ENCODE results near the gene PODXL. TPM values are rescaled to one million over a fixed set of nuclear protein-coding genes. Genes with fewer than 3 reads are reported as not detected.

The PODXL gene
- total RNA-seq, 1 experiment from 2014 or later = 32.3 TPM

GRCh38 chr7:131530137-131530536 lies 26.3 kb downstream of the PODXL start:
- no peaks in the 10 kb centered on the region for H3K9me3 ChIP-seq (ENCODE audit: control insufficient read depth, insufficient read depth, low read depth, low read length)
- H3K27me3 ChIP-seq (ENCODE audit: control insufficient read depth, insufficient read depth, low read length) = no peaks in the 10 kb centered on the region
- CTCF ChIA-PET = no interaction called here
- no peaks in the 10 kb centered on the region for H3K36me3 ChIP-seq (ENCODE audit: control insufficient read depth, insufficient read depth, low read length)
- no peak for ATAC-seq
- no peak overlapping the region for H3K4me3 ChIP-seq (ENCODE audit: low read depth in 2 of 2, low read length in 2 of 2)
- intact Hi-C loops (cut with micrococcal nuclease; ENCODE audit: unreplicated experiment) (no loop called here), in situ Hi-C loops (cut with HindIII; ENCODE audit: low pct_unique_long_range_greater_than_20kb, low sequenced_read_pairs) (no loop called here)
- BruUV-seq (replicated peaks) = no TSS peak
- no peak for DNase-seq (ENCODE audit: low read depth, low spot score)
- TF ChIP-seq POLR2AphosphoS5 (IDR thresholded peaks at IDR 0.05; ENCODE audit: low read depth, low read length) = no peak
- no peak for TF ChIP-seq SIN3A (IDR thresholded peaks at IDR 0.05; ENCODE audit: borderline replicate concordance, insufficient read depth, low read depth, low read length)
- TF ChIP-seq TCF7L2 (IDR thresholded peaks at IDR 0.05; ENCODE audit: low read depth, low read length) = no peak
- TF ChIP-seq REST (IDR thresholded peaks at IDR 0.05; ENCODE audit: insufficient read depth in 1 of 2, low read depth in 2 of 2, low read length in 1 of 2) = no peak
- TF ChIP-seq, protein P1, sequence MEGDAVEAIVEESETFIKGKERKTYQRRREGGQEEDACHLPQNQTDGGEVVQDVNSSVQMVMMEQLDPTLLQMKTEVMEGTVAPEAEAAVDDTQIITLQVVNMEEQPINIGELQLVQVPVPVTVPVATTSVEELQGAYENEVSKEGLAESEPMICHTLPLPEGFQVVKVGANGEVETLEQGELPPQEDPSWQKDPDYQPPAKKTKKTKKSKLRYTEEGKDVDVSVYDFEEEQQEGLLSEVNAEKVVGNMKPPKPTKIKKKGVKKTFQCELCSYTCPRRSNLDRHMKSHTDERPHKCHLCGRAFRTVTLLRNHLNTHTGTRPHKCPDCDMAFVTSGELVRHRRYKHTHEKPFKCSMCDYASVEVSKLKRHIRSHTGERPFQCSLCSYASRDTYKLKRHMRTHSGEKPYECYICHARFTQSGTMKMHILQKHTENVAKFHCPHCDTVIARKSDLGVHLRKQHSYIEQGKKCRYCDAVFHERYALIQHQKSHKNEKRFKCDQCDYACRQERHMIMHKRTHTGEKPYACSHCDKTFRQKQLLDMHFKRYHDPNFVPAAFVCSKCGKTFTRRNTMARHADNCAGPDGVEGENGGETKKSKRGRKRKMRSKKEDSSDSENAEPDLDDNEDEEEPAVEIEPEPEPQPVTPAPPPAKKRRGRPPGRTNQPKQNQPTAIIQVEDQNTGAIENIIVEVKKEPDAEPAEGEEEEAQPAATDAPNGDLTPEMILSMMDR (IDR thresholded peaks at IDR 0.05) = no peak
- POLR2A ChIA-PET = no interaction called here
- no peak overlapping the region for H3K27ac ChIP-seq (ENCODE audit: low read length)
- peaks cover 4% of the 10 kb centered on the region; the same call in 1 of the 2 replicates for H3K4me1 ChIP-seq (ENCODE audit: control insufficient read depth, insufficient read depth, low read length)

DNA sequence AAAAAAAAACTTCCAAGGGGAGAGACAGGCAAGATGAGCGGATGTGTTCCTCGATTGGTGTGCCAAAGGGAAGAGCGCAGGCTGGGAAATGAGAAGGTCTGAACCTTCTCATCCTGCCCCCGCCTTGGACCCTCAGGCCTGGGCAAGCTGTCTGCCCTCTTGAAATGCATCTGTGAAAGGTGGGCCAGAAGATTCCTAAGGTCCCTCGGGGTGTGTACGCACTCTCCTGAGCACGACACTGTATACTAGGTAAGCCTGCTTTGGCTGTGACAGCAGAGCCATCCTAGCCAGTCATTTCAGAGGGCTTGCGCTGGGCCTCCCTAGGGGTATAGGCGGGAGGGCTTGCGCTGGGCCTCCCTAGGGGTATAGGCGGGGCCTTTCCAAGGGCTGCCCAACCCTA lies 26.8 kb downstream of the PODXL start:
- no TSS peak for BruUV-seq (replicated peaks)
- in situ Hi-C loops (cut with HindIII; ENCODE audit: low pct_unique_long_range_greater_than_20kb, low sequenced_read_pairs) = no loop called here
- Histone ChIP-seq H3K4me1 (ENCODE audit: control insufficient read depth, insufficient read depth, low read length) (peaks cover 4% of the 10 kb centered on the region; the same call in 1 of the 2 replicates), H3K27ac (ENCODE audit: low read length) (no peak overlapping the region), H3K9me3 (ENCODE audit: control insufficient read depth, insufficient read depth, low read depth, low read length) (no peaks in the 10 kb centered on the region), H3K36me3 (ENCODE audit: control insufficient read depth, insufficient read depth, low read length) (no peaks in the 10 kb centered on the region), H3K27me3 (ENCODE audit: control insufficient read depth, insufficient read depth, low read length) (no peaks in the 10 kb centered on the region), H3K4me3 (ENCODE audit: low read depth in 2 of 2, low read length in 2 of 2) (no peak overlapping the region)
- TF ChIP-seq SIN3A (IDR thresholded peaks at IDR 0.05; ENCODE audit: borderline replicate concordance, insufficient read depth, low read depth, low read length) (no peak), TCF7L2 (IDR thresholded peaks at IDR 0.05; ENCODE audit: low read depth, low read length) (no peak), REST (IDR thresholded peaks at IDR 0.05; ENCODE audit: insufficient read depth in 1 of 2, low read depth in 2 of 2, low read length in 1 of 2) (no peak), POLR2AphosphoS5 (IDR thresholded peaks at IDR 0.05; ENCODE audit: low read depth, low read length) (no peak)
- TF ChIP-seq, protein P1 (IDR thresholded peaks at IDR 0.05) = no peak
- ChIA-PET POLR2A (no interaction called here), CTCF (no interaction called here)
- intact Hi-C loops (cut with micrococcal nuclease; ENCODE audit: unreplicated experiment) = no loop called here
- ATAC-seq (no peak), DNase-seq (ENCODE audit: low read depth, low spot score) (no peak)
